Measurements from ENCODE around the gene AKAP10. TPM values are rescaled to one million over a fixed set of nuclear protein-coding genes. Genes with fewer than 3 reads are reported as not detected.

The AKAP10 gene
- total and polyA plus RNA-seq, 10 of the 15 experiments (the other 5 are each of a cell fraction or from before 2014, with no cell fraction given), result 4.3 to 23.7 (median 14.7) TPM

DNA sequence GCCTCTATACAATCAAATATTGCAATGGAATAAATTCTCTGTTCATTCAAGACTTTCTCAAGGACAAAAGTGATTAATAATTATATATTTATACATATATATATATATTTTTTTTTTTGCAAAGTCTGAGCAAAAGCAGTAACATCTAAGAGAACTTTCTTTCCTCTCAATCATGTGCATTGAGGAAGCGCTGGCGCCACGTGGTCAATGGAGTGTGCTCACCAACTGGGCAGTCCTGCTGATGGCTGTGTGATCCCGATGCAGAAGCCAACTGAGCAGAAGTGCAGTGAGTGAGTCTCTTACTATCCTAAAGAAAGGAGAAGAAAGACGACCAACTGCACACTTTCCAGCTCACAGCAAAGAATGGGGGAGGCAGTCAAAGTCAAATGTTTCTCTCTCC is 72.7 kb downstream of the AKAP10 start (continued):
- no peak for TF ChIP-seq ZNF24 (IDR thresholded peaks at IDR 0.05)
- TF ChIP-seq, protein P1, sequence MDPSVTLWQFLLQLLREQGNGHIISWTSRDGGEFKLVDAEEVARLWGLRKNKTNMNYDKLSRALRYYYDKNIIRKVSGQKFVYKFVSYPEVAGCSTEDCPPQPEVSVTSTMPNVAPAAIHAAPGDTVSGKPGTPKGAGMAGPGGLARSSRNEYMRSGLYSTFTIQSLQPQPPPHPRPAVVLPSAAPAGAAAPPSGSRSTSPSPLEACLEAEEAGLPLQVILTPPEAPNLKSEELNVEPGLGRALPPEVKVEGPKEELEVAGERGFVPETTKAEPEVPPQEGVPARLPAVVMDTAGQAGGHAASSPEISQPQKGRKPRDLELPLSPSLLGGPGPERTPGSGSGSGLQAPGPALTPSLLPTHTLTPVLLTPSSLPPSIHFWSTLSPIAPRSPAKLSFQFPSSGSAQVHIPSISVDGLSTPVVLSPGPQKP (IDR thresholded peaks at IDR 0.05; ENCODE audit: low read depth, low read length), result no peak
- no peak for TF ChIP-seq FOXM1 (IDR thresholded peaks at IDR 0.05; ENCODE audit: low read depth, low read length)
- no peak for TF ChIP-seq TCF7 (IDR thresholded peaks at IDR 0.05; ENCODE audit: borderline replicate concordance)
- no peak for TF ChIP-seq CBFB (IDR thresholded peaks at IDR 0.05; ENCODE audit: low read depth)

DNA sequence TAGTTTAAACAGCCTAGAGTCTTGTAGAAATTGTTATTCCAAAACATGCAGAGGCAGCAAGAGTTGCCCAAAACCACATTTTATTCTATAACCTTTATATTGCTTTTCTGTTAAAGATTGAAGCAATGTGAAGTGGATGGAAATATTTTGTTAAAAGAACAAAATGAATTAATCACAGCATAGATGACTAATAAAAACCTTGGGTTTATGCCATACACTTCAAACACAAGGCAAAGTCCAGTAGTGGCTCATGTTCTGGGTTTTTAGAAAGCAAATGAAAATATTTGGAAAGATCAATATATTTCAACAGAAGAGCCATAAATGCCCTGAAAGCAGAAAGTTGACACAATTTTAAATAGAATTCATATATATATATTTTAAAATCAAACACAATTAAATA is 73.2 kb downstream of the AKAP10 start:
- Histone ChIP-seq H3K27me3 (replicated peaks in 1 of 2; ENCODE audit: control insufficient read depth in 2 of 2, insufficient read depth in 2 of 2, low read length in 1 of 2) (no peaks in the 10 kb centered on the region), H2AFZ (ENCODE audit: control insufficient read depth, low read depth, low read length) (no peak overlapping the region), H3K4me2 (ENCODE audit: control insufficient read depth, insufficient read depth) (no peak overlapping the region), H3K79me2 (ENCODE audit: control insufficient read depth, insufficient read depth, low read length) (no peaks in the 10 kb centered on the region), H4K20me1 (ENCODE audit: control insufficient read depth, insufficient read depth) (no peaks in the 10 kb centered on the region), H3K4me3 (no peak overlapping the region), H3K4me1 (ENCODE audit: control insufficient read depth, insufficient read depth, low read length) (no peaks in the 10 kb centered on the region), H3K36me3 (ENCODE audit: control insufficient read depth in 2 of 2, insufficient read depth in 2 of 2, low read length in 1 of 2) (peaks cover 7 to 27% of the 10 kb centered on the region in 2 experiments; a peak in 3 of 4 replicates), H3K9ac (ENCODE audit: control insufficient read depth, insufficient read depth, low read length) (no peak overlapping the region), H3K9me3 (replicated peaks; ENCODE audit: control insufficient read depth, insufficient read depth, low read length) (no peaks in the 10 kb centered on the region), H3K27ac (ENCODE audit: control insufficient read depth, insufficient read depth) (no peak overlapping the region)
- intact Hi-C loops (cut with micrococcal nuclease; ENCODE audit: unreplicated experiment) (no loop called here), in situ Hi-C loops (cut with MboI) (no loop called here)
- BruUV-seq (replicated peaks), result no TSS peak
- ChIA-PET SMC1A (ENCODE audit: uncharacterized antibody, unreplicated experiment) (no interaction called here), POLR2A (no interaction called here), CTCF (no interaction called here), RAD21 (ENCODE audit: unreplicated experiment) (no interaction called here)
- FAIRE-seq, result no peak
- ATAC-seq, result no peak
- DNase-seq (ENCODE audit: low read depth, low spot score), result no peak
- TF ChIP-seq, protein P2, sequence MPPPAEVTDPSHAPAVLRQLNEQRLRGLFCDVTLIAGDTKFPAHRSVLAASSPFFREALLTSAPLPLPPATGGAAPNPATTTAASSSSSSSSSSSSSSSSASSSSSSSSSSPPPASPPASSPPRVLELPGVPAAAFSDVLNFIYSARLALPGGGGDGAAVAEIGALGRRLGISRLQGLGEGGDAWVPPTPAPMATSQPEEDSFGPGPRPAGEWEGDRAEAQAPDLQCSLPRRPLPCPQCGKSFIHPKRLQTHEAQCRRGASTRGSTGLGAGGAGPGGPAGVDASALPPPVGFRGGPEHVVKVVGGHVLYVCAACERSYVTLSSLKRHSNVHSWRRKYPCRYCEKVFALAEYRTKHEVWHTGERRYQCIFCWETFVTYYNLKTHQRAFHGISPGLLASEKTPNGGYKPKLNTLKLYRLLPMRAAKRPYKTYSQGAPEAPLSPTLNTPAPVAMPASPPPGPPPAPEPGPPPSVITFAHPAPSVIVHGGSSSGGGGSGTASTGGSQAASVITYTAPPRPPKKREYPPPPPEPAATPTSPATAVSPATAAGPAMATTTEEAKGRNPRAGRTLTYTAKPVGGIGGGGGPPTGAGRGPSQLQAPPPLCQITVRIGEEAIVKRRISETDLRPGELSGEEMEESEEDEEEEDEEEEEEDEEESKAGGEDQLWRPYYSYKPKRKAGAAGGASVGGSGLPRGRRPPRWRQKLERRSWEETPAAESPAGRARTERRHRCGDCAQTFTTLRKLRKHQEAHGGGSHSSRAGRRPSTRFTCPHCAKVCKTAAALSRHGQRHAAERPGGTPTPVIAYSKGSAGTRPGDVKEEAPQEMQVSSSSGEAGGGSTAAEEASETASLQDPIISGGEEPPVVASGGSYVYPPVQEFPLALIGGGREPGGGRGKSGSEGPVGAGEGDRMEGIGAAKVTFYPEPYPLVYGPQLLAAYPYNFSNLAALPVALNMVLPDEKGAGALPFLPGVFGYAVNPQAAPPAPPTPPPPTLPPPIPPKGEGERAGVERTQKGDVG (CRISPR knock-in tag; IDR thresholded peaks at IDR 0.05), result no peak
- no peak for TF ChIP-seq CHD1 (IDR thresholded peaks at IDR 0.05; ENCODE audit: low read depth, low read length)
- TF ChIP-seq, protein P3, sequence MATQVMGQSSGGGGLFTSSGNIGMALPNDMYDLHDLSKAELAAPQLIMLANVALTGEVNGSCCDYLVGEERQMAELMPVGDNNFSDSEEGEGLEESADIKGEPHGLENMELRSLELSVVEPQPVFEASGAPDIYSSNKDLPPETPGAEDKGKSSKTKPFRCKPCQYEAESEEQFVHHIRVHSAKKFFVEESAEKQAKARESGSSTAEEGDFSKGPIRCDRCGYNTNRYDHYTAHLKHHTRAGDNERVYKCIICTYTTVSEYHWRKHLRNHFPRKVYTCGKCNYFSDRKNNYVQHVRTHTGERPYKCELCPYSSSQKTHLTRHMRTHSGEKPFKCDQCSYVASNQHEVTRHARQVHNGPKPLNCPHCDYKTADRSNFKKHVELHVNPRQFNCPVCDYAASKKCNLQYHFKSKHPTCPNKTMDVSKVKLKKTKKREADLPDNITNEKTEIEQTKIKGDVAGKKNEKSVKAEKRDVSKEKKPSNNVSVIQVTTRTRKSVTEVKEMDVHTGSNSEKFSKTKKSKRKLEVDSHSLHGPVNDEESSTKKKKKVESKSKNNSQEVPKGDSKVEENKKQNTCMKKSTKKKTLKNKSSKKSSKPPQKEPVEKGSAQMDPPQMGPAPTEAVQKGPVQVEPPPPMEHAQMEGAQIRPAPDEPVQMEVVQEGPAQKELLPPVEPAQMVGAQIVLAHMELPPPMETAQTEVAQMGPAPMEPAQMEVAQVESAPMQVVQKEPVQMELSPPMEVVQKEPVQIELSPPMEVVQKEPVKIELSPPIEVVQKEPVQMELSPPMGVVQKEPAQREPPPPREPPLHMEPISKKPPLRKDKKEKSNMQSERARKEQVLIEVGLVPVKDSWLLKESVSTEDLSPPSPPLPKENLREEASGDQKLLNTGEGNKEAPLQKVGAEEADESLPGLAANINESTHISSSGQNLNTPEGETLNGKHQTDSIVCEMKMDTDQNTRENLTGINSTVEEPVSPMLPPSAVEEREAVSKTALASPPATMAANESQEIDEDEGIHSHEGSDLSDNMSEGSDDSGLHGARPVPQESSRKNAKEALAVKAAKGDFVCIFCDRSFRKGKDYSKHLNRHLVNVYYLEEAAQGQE (IDR thresholded peaks at IDR 0.05; ENCODE audit: low read depth, low read length), result no peak
- TF ChIP-seq, protein P4, sequence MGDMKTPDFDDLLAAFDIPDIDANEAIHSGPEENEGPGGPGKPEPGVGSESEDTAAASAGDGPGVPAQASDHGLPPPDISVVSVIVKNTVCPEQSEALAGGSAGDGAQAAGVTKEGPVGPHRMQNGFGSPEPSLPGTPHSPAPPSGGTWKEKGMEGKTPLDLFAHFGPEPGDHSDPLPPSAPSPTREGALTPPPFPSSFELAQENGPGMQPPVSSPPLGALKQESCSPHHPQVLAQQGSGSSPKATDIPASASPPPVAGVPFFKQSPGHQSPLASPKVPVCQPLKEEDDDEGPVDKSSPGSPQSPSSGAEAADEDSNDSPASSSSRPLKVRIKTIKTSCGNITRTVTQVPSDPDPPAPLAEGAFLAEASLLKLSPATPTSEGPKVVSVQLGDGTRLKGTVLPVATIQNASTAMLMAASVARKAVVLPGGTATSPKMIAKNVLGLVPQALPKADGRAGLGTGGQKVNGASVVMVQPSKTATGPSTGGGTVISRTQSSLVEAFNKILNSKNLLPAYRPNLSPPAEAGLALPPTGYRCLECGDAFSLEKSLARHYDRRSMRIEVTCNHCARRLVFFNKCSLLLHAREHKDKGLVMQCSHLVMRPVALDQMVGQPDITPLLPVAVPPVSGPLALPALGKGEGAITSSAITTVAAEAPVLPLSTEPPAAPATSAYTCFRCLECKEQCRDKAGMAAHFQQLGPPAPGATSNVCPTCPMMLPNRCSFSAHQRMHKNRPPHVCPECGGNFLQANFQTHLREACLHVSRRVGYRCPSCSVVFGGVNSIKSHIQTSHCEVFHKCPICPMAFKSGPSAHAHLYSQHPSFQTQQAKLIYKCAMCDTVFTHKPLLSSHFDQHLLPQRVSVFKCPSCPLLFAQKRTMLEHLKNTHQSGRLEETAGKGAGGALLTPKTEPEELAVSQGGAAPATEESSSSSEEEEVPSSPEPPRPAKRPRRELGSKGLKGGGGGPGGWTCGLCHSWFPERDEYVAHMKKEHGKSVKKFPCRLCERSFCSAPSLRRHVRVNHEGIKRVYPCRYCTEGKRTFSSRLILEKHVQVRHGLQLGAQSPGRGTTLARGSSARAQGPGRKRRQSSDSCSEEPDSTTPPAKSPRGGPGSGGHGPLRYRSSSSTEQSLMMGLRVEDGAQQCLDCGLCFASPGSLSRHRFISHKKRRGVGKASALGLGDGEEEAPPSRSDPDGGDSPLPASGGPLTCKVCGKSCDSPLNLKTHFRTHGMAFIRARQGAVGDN (IDR thresholded peaks at IDR 0.05), result no peak
